B cell (primary cell): ENCODE results near the gene OS9. TPM values are rescaled to one million over a fixed set of nuclear protein-coding genes. Genes with fewer than 3 reads are reported as not detected.
"Not testable (repeated sequence)": the region's sequence is repeated elsewhere in the genome, so short reads cannot be mapped to it uniquely, and the experiment has no call there.

Experiments
- ATAC-seq: fragments of 200-7000 bp; cut with Tn5 transposase; one replicate; pipeline ENCODE4 v1.10.0; 2021; ENCODE audit warnings: low read depth, mild to moderate bottlenecking, moderate number of reproducible peaks, moderate library complexity
- CTCF ChIA-PET: fragments of 350-600 bp; sonication (Branson Sonifier 250); formaldehyde crosslinking; loops from one replicate; lab custom pipeline; 2021; ENCODE audit warnings: antibody characterized with exemption, inconsistent platforms; lab: Charles Lee
- POLR2A ChIA-PET: fragments of 350-600 bp; sonication (Branson Sonifier 250); formaldehyde crosslinking; loops from one replicate; lab custom pipeline; 2021; ENCODE audit warnings: antibody characterized with exemption; lab: Charles Lee
- DNase-seq: peaks from one replicate; pipeline ENCODE4 v3.0.0; 2013
- H2AFZ ChIP-seq: 2 replicates; pipeline ENCODE4 v1.6.1; 2012; ENCODE audit warnings: mild to moderate bottlenecking, low read depth, low read length; ENCODE audit not compliant: insufficient read depth, poor library complexity, severe bottlenecking
- H3K27ac ChIP-seq, 2 donors: 1 replicate in 1 of 2; 2 replicates in 1 of 2; pipeline ENCODE4 v1.5.1; 2012 to 2013; ENCODE audit warnings: low read length in 2 of 2, mild to moderate bottlenecking in 2 of 2, moderate library complexity in 1 of 2
- H3K27me3 ChIP-seq, 4 experiments: fragments of 200-600 bp in 1 of 4; sonication (generic) in 1 of 4; replicated peaks in 1 of 4; 1 replicate in 2 of 4; 2 replicates in 2 of 4; pipeline versions ENCODE4 v1.6.1 to v1.7.0; 2013 to 2016; ENCODE audit warnings: low read length in 3 of 4, mild to moderate bottlenecking in 2 of 4, mixed read lengths in 1 of 4, moderate library complexity in 1 of 4; ENCODE audit not compliant: insufficient read depth in 4 of 4, control insufficient read depth in 3 of 4; ENCODE audit errors: control extremely low read depth in 1 of 4
- H3K36me3 ChIP-seq, 2 experiments: replicated peaks in 1 of 2; 1 replicate in 1 of 2; 2 replicates in 1 of 2; pipeline versions ENCODE4 v1.6.1 to v1.7.1; 2013; ENCODE audit warnings: low read length in 1 of 2; ENCODE audit not compliant: insufficient read depth in 2 of 2, control insufficient read depth in 1 of 2; ENCODE audit errors: control extremely low read depth in 1 of 2, extremely low read depth in 1 of 2
- H3K4me1 ChIP-seq, 2 donors: fragments of 200-600 bp in 1 of 2; sonication (generic) in 1 of 2; 1 replicate in 1 of 2; 2 replicates in 1 of 2; pipeline versions ENCODE4 v1.5.1 to v1.6.1; 2013 to 2017; ENCODE audit warnings: low read length in 2 of 2; ENCODE audit not compliant: control insufficient read depth in 2 of 2, insufficient read depth in 2 of 2
- H3K4me2 ChIP-seq: replicated peaks from 2 replicates; pipeline ENCODE3; 2012; ENCODE audit warnings: mild to moderate bottlenecking, low read depth, low read length; ENCODE audit not compliant: poor library complexity, severe bottlenecking
- H3K4me3 ChIP-seq, 5 experiments: fragments of 200-600 bp in 1 of 5; sonication (generic) in 1 of 5; 1 replicate in 3 of 5; 2 replicates in 2 of 5; pipeline versions ENCODE4 v1.5.1 to v1.7.0; 2011 to 2016; ENCODE audit warnings: low read length in 4 of 5, mild to moderate bottlenecking in 4 of 5, low read depth in 2 of 5, control low read depth in 1 of 5, moderate library complexity in 1 of 5; ENCODE audit not compliant: insufficient read depth in 1 of 5; ENCODE audit errors: control extremely low read depth in 1 of 5, extremely low read depth in 1 of 5
- H3K79me2 ChIP-seq: fragments of 200-600 bp; sonication (generic); one replicate; pipeline ENCODE4 v1.6.0; 2016; ENCODE audit warnings: low read length; ENCODE audit not compliant: control insufficient read depth, insufficient read depth
- H3K9ac ChIP-seq: fragments of 200-600 bp; sonication (generic); 2 replicates; pipeline ENCODE4 v1.6.1; 2017; ENCODE audit warnings: mild to moderate bottlenecking, low read length, moderate library complexity
- H3K9me3 ChIP-seq, 3 donors: one replicate each; pipeline versions ENCODE4 v1.6.1 to v1.7.1; 2013; ENCODE audit warnings: low read length in 2 of 3; ENCODE audit not compliant: control insufficient read depth in 2 of 3, insufficient read depth in 1 of 3; ENCODE audit errors: control extremely low read depth in 1 of 3
- H4K20me1 ChIP-seq: 2 replicates; pipeline ENCODE4 v1.6.0; 2012; ENCODE audit warnings: mild to moderate bottlenecking, low read length; ENCODE audit not compliant: insufficient read depth, control insufficient read depth, poor library complexity, severe bottlenecking
- H3K27ac Mint-ChIP-seq: one replicate; pipeline ENCODE4 v1.8.0; 2021; ENCODE audit warnings: mixed read lengths
- H3K27me3 Mint-ChIP-seq: one replicate; pipeline ENCODE4 v1.8.0; 2021; ENCODE audit warnings: mixed read lengths
- H3K4me1 Mint-ChIP-seq: one replicate; pipeline ENCODE4 v1.8.0; 2021; ENCODE audit warnings: mixed read lengths
- H3K4me3 Mint-ChIP-seq: one replicate; pipeline ENCODE4 v1.8.0; 2021; ENCODE audit warnings: mixed read lengths
- H3K9me3 Mint-ChIP-seq: one replicate; pipeline ENCODE4 v1.8.0; 2022; ENCODE audit warnings: mixed read lengths; ENCODE audit not compliant: insufficient read depth
- CTCF ChIP-seq: fragments of 200-600 bp; IDR thresholded peaks from one replicate; pipeline ENCODE4 v1.8.0; 2022; ENCODE audit warnings: antibody characterized with exemption, mild to moderate bottlenecking
- EZH2 ChIP-seq: IDR thresholded peaks from 2 replicates; pipeline ENCODE4 v1.6.1; 2012; ENCODE audit warnings: borderline replicate concordance, low read depth, mild to moderate bottlenecking, moderate library complexity, low read length; ENCODE audit not compliant: insufficient read depth, poor library complexity, severe bottlenecking
- WGBS: methylation state at CpG from one replicate; pipeline ENCODE4 v1.1.5; 2013; ENCODE audit warnings: missing lambda C conversion rate; ENCODE audit not compliant: insufficient coverage; 5-methylcytosine and 5-hydroxymethylcytosine counted together
- intact Hi-C: fragments of 100-400 bp; cut with micrococcal nuclease; formaldehyde crosslinking; loops from one replicate; pipeline ENCODE4 v1.10.0; 2022
- polyA plus RNA-seq: library from polyadenylated mRNA; depleted of rRNA; stranded (reverse); fragments of >200 nt; gene quantifications from 2 replicates; pipeline ENCODE4 v1.2.3, GENCODE V29; 2012
- total RNA-seq, 2 donors: library from RNA; stranded (reverse); fragments of 120-200 nt in 1 of 2; gene quantifications; 1 replicate in 1 of 2; 2 replicates in 1 of 2; pipeline versions ENCODE4 v1.2.3 to v1.2.4, GENCODE V29; 2013 to 2022

Gene OS9
- total and polyA plus RNA-seq, 2 donors (not counting 1 experiment from before 2014, with no cell fraction given) = 182 to 234 TPM

GRCh38 chr12:57672801-57673200 lies 21.1 kb upstream of the OS9 start:
- Histone ChIP-seq H3K4me2 (no peak overlapping the region), H2AFZ (no peak overlapping the region), H3K9me3 (no peaks in the 10 kb centered on the region), H3K4me3 (no peak overlapping the region), H3K9ac (no peak overlapping the region), H3K79me2 (no peaks in the 10 kb centered on the region), H3K27ac (no peak overlapping the region), H3K27me3 (peaks cover 0 to 4% (median 1%) of the 10 kb centered on the region in 4 experiments), H4K20me1 (no peaks in the 10 kb centered on the region), H3K4me1 (no peaks in the 10 kb centered on the region), H3K36me3 (no peaks in the 10 kb centered on the region)
- ATAC-seq = no peak
- H3K9me3 Mint-ChIP-seq = no peaks in the 10 kb centered on the region
- 86% methylated on average over 4 of the region's 6 CpGs for WGBS
- ChIA-PET CTCF (no interaction called here), POLR2A (interaction anchor here (0.6 kb wide), 1 partner anchor 64 kb away, joined by 3 read pairs; no protein-coding TSS in a partner anchor)
- no peaks in the 10 kb centered on the region for H3K4me1 Mint-ChIP-seq
- intact Hi-C loops = no loop called here
- TF ChIP-seq EZH2 = no peak
- TF ChIP-seq CTCF = no peak
- H3K27ac Mint-ChIP-seq = no peak overlapping the region
- DNase-seq = no peak
- H3K27me3 Mint-ChIP-seq = peaks cover 21% of the 10 kb centered on the region
- no peak overlapping the region for H3K4me3 Mint-ChIP-seq

- Mint-ChIP-seq H3K4me3 (no peak overlapping the region), H3K4me1 (no peaks in the 10 kb centered on the region), H3K27ac (no peak overlapping the region), H3K9me3 (no peaks in the 10 kb centered on the region), H3K27me3 (peaks cover 18% of the 10 kb centered on the region)
- H3K9ac ChIP-seq = no peak overlapping the region
- CTCF ChIA-PET = no interaction called here
- no peaks in the 10 kb centered on the region for H3K9me3 ChIP-seq
- intact Hi-C loops = no loop called here
- TF ChIP-seq CTCF = no peak
- no peak for TF ChIP-seq EZH2
- no peaks in the 10 kb centered on the region for H3K4me1 ChIP-seq
- DNase-seq (no peak), ATAC-seq (no peak)
- POLR2A ChIA-PET = no interaction called here
- H2AFZ ChIP-seq = no peak overlapping the region
- H3K79me2 ChIP-seq = no peaks in the 10 kb centered on the region
- peaks cover 0 to 4% (median 1%) of the 10 kb centered on the region in 4 experiments for H3K27me3 ChIP-seq
- no peak overlapping the region for H3K4me3 ChIP-seq
- H3K36me3 ChIP-seq = no peaks in the 10 kb centered on the region
- H3K4me2 ChIP-seq = no peak overlapping the region
- H4K20me1 ChIP-seq = no peaks in the 10 kb centered on the region
- 92% methylated on average over 29 of the region's 29 CpGs for WGBS
- no peak overlapping the region for H3K27ac ChIP-seq
Measured at GRCh38 chr12:57674691-57675090, 19.2 kb upstream of the OS9 start.

GRCh38 chr12:57677947-57678346 lies 16.0 kb upstream of the OS9 start:
- H3K9me3 Mint-ChIP-seq, H3K9ac ChIP-seq, POLR2A ChIA-PET, H3K4me1 ChIP-seq, intact Hi-C loops, H3K4me3 ChIP-seq, H3K4me3 Mint-ChIP-seq, H3K36me3 ChIP-seq, H4K20me1 ChIP-seq, ATAC-seq, H3K27me3 ChIP-seq, H3K79me2 ChIP-seq, H3K4me2 ChIP-seq, H3K27ac Mint-ChIP-seq, H3K4me1 Mint-ChIP-seq, H2AFZ ChIP-seq, H3K27ac ChIP-seq, DNase-seq: not testable (repeated sequence)
- H3K9me3 ChIP-seq = peaks cover 0 to 12% (median 8%) of the 10 kb centered on the region in 3 donors
- H3K27me3 Mint-ChIP-seq = peaks cover 15% of the 10 kb centered on the region
- CTCF ChIA-PET = interaction anchor here (0.6 kb wide), 1 partner anchor 1638 kb away, joined by 3 read pairs; no protein-coding TSS in a partner anchor
- 96% methylated on average over 5 of the region's 9 CpGs for WGBS
